ENCODE results near the gene FARP1. TPM values are rescaled to one million over a fixed set of nuclear protein-coding genes. Genes with fewer than 3 reads are reported as not detected.

Gene FARP1
- polyA plus RNA-seq, 1 of the 3 experiments (the other 2 are of a cell fraction), result 12.0 TPM

DNA sequence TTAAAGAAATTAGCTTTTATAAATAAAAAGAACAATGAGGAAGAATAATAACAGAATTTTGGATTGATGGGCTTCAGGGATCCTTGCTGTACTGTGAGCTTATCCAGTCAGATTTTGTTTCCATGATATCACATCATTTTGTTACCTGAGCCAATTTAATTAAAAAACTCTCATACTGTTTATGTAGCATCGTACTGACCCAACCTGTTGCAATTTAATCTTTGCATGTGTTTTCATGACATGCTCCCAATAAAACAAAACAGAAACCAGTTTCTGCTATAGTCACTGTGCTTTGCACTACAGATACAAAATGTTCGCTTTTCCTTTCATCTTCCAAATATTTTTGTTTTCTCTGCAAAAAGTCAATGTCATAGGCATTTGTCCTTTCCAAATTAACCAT lies 143.9 kb downstream of the FARP1 start:
- CTCF ChIA-PET, result interaction anchor here (1.1 kb wide), 1 partner anchor 10 kb away, joined by 3 read pairs; no protein-coding TSS in a partner anchor
- Histone ChIP-seq H3K9me2 (no peaks in the 10 kb centered on the region), H4K20me1 (ENCODE audit: insufficient read depth) (no peaks in the 10 kb centered on the region), H3K4me2 (no peak overlapping the region), H3F3A (replicated peaks; ENCODE audit: insufficient read depth) (no peaks in the 10 kb centered on the region), H2AFZ (ENCODE audit: low read depth) (no peak overlapping the region), H3K27me3 (ENCODE audit: insufficient read depth) (no peaks in the 10 kb centered on the region), H3K79me2 (ENCODE audit: insufficient read depth) (no peaks in the 10 kb centered on the region), H3K9me3 (no peaks in the 10 kb centered on the region), H3K4me1 (ENCODE audit: control insufficient read depth in 1 of 2, insufficient read depth in 2 of 2, low read depth in 1 of 2, low read length in 1 of 2) (peaks cover 4 to 16% of the 10 kb centered on the region in 2 experiments; a peak in 3 of 4 replicates), H3K4me3 (ENCODE audit: low read depth in 2 of 2, low read length in 1 of 2) (no peak overlapping the region), H3K9ac (no peak overlapping the region), H3K36me3 (replicated peaks in 1 of 2; ENCODE audit: control insufficient read depth in 1 of 2, insufficient read depth in 2 of 2, low read length in 1 of 2) (no peaks in the 10 kb centered on the region), H3K27ac (ENCODE audit: low read depth in 2 of 2, low read length in 1 of 2) (no peak overlapping the region)
- POLR2A ChIA-PET, result no interaction called here
- WGBS (ENCODE audit: low lambda C conversion rate), result 98% methylated on average over 2 of the region's 2 CpGs
- no peak for DNase-seq
- TF ChIP-seq GABPA (IDR thresholded peaks at IDR 0.05; ENCODE audit: low read depth), result no peak
- TF ChIP-seq RXRA (IDR thresholded peaks at IDR 0.05; ENCODE audit: borderline replicate concordance, low read depth), result no peak
- TF ChIP-seq FOXM1 (IDR thresholded peaks at IDR 0.05; ENCODE audit: low read depth), result no peak
- TF ChIP-seq SIN3A (IDR thresholded peaks at IDR 0.05; ENCODE audit: borderline replicate concordance, low read depth, low read length), result no peak
- TF ChIP-seq GATA2 (CRISPR knock-in tag; IDR thresholded peaks at IDR 0.05), result no peak
- TF ChIP-seq SMC3 (IDR thresholded peaks at IDR 0.05; ENCODE audit: low read depth, low read length), result no peak
- TF ChIP-seq, protein P1, sequence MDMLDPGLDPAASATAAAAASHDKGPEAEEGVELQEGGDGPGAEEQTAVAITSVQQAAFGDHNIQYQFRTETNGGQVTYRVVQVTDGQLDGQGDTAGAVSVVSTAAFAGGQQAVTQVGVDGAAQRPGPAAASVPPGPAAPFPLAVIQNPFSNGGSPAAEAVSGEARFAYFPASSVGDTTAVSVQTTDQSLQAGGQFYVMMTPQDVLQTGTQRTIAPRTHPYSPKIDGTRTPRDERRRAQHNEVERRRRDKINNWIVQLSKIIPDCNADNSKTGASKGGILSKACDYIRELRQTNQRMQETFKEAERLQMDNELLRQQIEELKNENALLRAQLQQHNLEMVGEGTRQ (IDR thresholded peaks at IDR 0.05; ENCODE audit: borderline replicate concordance, low read depth, low read length), result no peak
- TF ChIP-seq EP300 (IDR thresholded peaks at IDR 0.05; ENCODE audit: borderline replicate concordance in 1 of 2, low read depth in 1 of 2, low read length in 1 of 2), result no peak
- no peak for TF ChIP-seq USF1 (IDR thresholded peaks at IDR 0.05; ENCODE audit: borderline replicate concordance, low read depth)
- TF ChIP-seq RCOR1 (IDR thresholded peaks at IDR 0.05; ENCODE audit: low read length), result no peak
- no peak for TF ChIP-seq NFIC (IDR thresholded peaks at IDR 0.05; ENCODE audit: borderline replicate concordance)
- no peak for TF ChIP-seq FOSL2 (IDR thresholded peaks at IDR 0.05; ENCODE audit: borderline replicate concordance, low read depth)
- TF ChIP-seq MXI1 (IDR thresholded peaks at IDR 0.05; ENCODE audit: low read depth, low read length), result no peak
- TF ChIP-seq, protein P2, sequence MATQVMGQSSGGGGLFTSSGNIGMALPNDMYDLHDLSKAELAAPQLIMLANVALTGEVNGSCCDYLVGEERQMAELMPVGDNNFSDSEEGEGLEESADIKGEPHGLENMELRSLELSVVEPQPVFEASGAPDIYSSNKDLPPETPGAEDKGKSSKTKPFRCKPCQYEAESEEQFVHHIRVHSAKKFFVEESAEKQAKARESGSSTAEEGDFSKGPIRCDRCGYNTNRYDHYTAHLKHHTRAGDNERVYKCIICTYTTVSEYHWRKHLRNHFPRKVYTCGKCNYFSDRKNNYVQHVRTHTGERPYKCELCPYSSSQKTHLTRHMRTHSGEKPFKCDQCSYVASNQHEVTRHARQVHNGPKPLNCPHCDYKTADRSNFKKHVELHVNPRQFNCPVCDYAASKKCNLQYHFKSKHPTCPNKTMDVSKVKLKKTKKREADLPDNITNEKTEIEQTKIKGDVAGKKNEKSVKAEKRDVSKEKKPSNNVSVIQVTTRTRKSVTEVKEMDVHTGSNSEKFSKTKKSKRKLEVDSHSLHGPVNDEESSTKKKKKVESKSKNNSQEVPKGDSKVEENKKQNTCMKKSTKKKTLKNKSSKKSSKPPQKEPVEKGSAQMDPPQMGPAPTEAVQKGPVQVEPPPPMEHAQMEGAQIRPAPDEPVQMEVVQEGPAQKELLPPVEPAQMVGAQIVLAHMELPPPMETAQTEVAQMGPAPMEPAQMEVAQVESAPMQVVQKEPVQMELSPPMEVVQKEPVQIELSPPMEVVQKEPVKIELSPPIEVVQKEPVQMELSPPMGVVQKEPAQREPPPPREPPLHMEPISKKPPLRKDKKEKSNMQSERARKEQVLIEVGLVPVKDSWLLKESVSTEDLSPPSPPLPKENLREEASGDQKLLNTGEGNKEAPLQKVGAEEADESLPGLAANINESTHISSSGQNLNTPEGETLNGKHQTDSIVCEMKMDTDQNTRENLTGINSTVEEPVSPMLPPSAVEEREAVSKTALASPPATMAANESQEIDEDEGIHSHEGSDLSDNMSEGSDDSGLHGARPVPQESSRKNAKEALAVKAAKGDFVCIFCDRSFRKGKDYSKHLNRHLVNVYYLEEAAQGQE (IDR thresholded peaks at IDR 0.05; ENCODE audit: low read depth, low read length), result no peak
- TF ChIP-seq CTCF (IDR thresholded peaks at IDR 0.05), result no peak
- TF ChIP-seq, protein P3, sequence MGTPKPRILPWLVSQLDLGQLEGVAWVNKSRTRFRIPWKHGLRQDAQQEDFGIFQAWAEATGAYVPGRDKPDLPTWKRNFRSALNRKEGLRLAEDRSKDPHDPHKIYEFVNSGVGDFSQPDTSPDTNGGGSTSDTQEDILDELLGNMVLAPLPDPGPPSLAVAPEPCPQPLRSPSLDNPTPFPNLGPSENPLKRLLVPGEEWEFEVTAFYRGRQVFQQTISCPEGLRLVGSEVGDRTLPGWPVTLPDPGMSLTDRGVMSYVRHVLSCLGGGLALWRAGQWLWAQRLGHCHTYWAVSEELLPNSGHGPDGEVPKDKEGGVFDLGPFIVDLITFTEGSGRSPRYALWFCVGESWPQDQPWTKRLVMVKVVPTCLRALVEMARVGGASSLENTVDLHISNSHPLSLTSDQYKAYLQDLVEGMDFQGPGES (IDR thresholded peaks at IDR 0.05; ENCODE audit: low read depth, low read length), result no peak
